ENCODE measurements around the gene SART1.

GRCh38 chr11:65920372-65920802 lies 41.1 kb upstream of the SART1 start:
- TF ChIP-seq CTCF (IDR thresholded peaks at IDR 0.05) (no peak), POLR2A (IDR thresholded peaks at IDR 0.05) (no peak), POLR2AphosphoS5 (IDR thresholded peaks at IDR 0.05) (no peak)

Measured in breast epithelium (tissue), 3 donors.